Measurements from ENCODE around the gene CPNE6.

Gene CPNE6

GRCh38 chr14:24069411-24069735 is 2.0 kb upstream of the CPNE6 start:
- no peak for DNase-seq (ENCODE audit: low read depth in 2 of 2)

GRCh38 chr14:24070285-24071143 is 848 bp upstream of the CPNE6 start:
- no peak for DNase-seq (ENCODE audit: low read depth in 2 of 2)

DNA sequence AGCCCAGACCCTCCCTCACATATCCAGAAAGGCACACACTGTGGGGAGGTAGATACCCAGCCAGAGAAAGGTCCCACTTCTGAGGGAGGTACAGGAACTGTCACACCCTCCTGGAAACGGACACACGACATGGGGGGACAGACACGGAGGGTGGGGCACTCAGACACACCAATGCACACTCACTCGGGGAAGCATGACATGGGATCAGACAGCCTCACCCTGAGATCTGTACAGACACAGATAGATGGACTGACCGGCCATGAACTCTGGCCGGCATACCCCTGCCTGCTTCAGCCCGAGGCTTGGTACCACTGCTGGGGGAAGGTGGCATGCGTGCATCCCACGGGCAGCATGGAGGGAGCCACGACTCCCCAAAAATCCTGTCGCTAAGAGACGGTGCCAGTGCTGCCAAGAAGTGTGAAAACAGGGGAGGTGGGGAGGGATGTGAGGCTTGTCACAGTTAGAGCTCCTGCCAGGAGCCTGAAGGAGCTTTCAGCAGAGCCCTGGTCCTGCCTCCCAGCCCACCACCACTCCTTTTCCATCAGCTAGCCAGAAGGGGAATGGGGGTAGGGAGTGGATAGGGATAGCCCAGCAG is 571 bp downstream of the CPNE6 start:
- DNase-seq (ENCODE audit: low read depth in 2 of 2) = no peak

- DNase-seq (ENCODE audit: low read depth in 2 of 2) = no peak
Measured at GRCh38 chr14:24072436-24072835, 1.1 kb downstream of the CPNE6 start.

DNA sequence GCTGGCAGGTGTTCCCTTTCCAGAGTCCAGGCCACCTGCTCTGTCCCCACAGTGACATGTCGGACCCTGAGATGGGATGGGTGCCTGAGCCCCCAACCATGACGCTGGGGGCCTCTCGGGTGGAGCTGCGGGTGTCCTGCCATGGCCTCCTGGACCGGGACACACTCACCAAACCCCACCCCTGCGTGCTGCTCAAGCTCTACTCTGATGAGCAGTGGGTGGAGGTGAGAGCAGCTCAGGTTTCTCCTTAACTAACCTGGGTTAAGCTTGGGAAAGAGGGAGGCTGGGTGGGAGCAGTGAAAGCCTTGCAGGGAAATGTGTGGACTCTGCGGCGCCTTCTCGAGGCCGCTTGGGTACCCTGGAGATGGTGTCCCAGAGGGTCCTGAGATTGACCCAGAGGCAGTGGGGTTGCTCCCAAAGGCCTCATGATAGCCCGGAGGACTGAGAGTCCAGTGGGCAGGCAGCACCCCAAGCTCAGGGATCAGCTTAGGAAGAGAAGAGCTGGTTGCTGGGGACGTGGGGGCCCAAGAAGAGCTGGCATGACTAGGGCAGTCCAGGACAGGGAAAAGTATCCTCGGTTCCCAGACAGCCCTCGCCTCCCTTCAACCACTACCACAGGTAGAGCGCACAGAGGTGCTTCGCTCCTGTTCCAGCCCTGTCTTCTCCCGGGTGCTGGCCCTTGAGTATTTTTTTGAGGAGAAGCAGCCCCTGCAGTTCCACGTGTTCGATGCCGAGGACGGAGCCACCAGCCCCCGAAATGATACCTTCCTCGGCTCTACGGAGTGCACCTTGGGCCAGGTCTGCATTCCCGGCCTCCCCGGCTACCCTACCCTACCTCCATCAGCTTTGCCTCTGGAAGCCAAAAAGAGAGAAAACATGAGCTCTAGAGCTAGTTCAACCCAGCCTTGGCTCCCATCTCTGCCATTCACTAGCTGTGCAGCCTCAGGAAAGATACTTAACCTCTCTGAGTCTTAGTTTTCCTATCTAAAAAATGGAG is 1.8 kb downstream of the CPNE6 start:
- DNase-seq (ENCODE audit: low read depth in 2 of 2) = no peak

GRCh38 chr14:24074625-24075484 is 3.5 kb downstream of the CPNE6 start:
- DNase-seq (ENCODE audit: low read depth in 2 of 2) = no peak

- no peak for DNase-seq (ENCODE audit: low read depth in 2 of 2)
Measured at GRCh38 chr14:24075485-24076301, 4.3 kb downstream of the CPNE6 start.

- no peak for DNase-seq (ENCODE audit: low read depth in 2 of 2)
Measured at GRCh38 chr14:24076302-24076601, 4.9 kb downstream of the CPNE6 start.

DNA sequence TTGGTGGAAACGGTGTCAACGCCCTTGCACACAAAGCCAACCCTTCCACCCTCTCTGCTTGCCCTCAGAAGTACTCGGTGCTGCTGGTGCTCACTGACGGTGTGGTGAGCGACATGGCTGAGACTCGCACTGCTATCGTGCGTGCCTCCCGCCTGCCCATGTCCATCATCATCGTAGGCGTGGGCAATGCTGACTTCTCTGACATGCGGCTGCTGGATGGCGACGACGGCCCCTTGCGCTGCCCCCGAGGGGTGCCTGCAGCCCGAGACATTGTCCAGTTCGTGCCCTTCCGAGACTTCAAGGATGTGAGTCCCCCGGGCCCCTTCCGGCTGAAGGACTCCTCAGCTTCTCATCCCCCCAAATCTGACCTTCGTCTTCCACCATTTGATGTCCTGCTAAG is 5.7 kb downstream of the CPNE6 start:
- no peak for DNase-seq (ENCODE audit: low read depth in 2 of 2)

- no peak for DNase-seq (ENCODE audit: low read depth in 2 of 2)
Measured at GRCh38 chr14:24078146-24078545, 6.8 kb downstream of the CPNE6 start.

GRCh38 chr14:24079491-24080141 is 8.3 kb downstream of the CPNE6 start:
- DNase-seq (ENCODE audit: low read depth in 2 of 2) = no peak

DNA sequence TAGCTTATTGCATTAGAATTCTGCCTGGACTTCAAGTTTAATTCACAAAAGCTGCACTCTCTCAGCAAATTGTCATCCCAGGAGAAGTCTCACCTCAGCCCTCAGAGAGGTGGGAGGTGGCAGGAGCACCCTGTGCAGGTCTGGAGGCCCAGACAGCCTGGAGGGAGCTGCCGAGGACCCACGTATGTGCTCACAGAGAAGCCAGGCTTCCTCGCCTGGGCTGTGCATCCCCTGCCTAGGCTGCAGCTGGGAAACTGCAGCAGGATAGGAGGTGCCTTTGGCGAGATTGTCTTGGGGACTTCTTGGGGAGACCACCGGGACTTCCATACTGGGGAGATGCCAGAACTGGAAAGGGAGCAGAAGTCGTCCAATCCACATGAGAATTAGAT is 8.8 kb downstream of the CPNE6 start:
- DNase-seq (ENCODE audit: low read depth in 2 of 2) = no peak

GRCh38 chr14:24080888-24081738 is 9.8 kb downstream of the CPNE6 start:
- peak; percentile 36 to 66 for DNase-seq (ENCODE audit: low read depth in 2 of 2)

GRCh38 chr14:24081739-24082211 is 10.4 kb downstream of the CPNE6 start:
- no peak for DNase-seq (ENCODE audit: low read depth in 2 of 2)

DNA sequence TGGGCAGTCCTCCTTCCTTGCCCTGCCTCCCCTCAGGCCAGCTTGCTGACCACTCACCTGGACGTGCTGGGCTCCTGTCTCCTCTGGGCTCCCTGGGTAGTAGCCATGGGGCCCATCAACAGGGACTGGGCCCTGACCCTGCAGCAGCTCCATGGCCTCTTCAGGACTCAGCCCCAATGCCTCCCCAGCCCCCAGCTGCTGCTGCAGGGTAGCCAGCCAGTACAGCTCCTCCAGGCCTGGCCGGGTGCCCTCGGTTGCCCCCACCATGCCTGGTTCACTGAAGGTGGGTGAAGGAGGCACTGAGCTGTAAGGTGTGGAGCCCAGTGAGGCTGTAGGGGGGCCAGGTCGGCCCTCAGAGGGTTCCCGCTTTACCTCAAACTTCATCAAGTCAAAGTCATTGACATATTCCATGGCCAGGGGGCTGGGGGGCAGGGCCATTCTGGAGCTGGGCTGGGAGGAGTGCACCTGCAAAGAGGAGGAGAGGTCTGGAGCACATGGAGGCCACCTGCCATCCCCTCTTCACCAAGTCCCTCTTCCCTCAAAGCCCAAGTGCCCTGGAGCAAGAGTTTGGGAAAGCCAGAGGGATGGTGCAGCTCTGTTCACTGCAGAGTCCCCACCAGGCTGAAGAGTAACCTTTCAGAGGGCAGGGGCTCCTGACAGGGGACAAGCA is 11.2 kb downstream of the CPNE6 start:
- no peak for DNase-seq (ENCODE audit: low read depth in 2 of 2)

- DNase-seq (ENCODE audit: low read depth in 2 of 2) = no peak
Measured at GRCh38 chr14:24083462-24083861, 12.1 kb downstream of the CPNE6 start.

GRCh38 chr14:24084440-24084839 is 13.1 kb downstream of the CPNE6 start:
- no peak for DNase-seq (ENCODE audit: low read depth in 2 of 2)

GRCh38 chr14:24085215-24085614 is 13.9 kb downstream of the CPNE6 start:
- no peak for DNase-seq (ENCODE audit: low read depth in 2 of 2)
